ENCODE data around the gene IL4R.
"Not testable (repeated sequence)": the region's sequence is repeated elsewhere in the genome, so short reads cannot be mapped to it uniquely, and the experiment has no call there.

Gene IL4R

DNA sequence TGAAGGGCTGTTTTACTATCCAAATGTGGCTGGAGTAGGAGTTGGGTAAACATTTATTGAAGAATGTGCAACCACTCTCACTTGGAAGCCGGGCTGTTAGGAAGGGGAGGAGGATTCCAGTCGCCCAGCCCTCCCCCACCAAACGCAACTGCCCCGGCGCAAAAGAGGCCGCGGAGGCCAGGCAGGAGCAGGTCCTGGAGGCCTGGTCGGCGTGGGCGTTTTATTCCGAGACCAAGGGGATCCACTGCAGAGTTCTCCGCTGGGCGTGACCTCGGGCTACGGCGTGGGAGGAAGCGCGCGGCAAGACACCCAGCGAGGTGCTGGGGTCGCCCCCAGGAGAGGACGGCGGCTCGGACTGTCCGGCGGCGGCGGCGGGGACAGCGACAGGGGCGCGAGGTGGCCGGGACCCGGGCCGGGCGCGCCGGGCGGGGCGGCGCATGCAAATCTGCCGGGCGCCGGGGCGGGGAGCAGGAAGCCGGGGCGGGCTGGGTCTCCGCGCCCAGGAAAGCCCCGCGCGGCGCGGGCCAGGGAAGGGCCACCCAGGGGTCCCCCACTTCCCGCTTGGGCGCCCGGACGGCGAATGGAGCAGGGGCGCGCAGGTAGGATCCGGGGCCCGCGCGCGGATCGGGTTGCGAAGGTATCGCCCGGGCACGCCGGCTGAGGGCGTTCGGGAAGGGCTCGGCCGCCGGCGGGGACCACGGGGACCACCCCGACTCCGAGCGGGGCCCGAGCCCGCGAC, at the start of gene IL4R:
Gene IL4R, plus strand, starts transcription at position 553 of the 739 bp plus-strand sequence. CDS start 26,230 bp downstream, outside the sequence.
- DNase-seq (ENCODE audit: low read depth), result peak; percentile 53

DNA sequence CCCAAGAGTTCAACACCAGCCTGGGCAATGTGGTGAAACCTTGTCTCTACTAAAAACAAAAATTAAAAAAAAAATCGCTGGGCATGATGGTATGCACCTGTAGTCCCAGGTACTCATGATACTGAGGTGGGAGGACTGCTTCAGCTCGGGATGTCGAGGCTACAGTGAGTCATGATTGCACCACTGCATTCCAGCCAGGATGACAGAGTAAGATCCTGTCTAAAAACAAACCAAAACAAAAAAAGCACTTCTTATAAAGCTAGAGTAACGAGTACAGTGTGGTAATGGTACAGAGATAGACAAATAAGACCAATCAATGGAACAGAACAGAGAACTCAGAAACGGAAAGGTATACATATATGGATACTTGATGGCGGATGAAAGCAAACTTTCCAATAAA, 49.6 kb upstream of the IL4R start:
- no peak for DNase-seq (ENCODE audit: low read depth)

DNA sequence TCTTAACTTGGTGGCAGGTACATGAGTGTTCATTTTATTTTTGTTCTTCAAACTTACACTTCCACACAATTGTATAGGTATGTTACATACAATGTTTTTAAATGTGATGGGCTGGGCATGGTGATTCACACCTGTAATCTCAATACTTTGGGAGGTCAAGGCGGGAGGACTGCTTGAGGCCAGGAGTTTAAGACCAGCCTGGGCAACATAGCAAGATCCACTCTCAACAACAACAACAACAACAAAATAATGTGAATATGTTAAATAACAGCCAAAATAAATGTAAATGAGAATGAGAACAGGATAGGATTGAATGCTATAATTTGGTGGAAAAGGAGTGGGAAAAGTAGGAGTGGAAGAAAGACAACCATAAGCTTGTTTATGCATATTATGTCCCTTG, 47.8 kb upstream of the IL4R start:
- DNase-seq (ENCODE audit: low read depth), result no peak

DNA sequence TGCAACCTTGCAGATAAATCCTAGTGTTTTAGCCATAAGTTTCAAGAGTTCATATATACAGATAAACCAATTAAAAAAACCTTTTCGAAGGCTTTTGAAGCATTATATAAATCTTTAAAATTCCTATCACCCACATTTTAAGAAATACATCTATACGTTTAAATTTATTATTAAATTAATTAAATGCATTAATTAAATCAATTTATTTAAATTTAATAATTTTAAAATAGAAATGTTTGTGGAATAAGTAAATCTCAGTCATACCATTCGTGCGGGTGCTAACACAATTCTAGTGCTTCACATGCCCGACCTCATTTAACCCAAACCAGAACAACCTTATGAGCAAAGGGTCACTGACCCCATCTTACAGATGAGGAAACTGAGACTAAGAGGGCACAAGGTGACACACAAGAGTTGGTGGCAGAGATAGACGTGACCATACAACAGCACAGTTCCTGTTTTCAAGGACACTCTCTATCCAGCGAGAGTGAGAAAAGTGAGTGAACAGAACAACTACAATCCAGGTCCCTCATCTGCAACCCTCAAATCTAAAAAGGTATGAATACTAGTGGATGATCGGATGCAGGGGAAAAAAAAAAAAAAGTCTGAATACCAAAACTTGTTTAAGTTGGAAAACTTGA, 46.6 kb upstream of the IL4R start:
- no peak for DNase-seq (ENCODE audit: low read depth)

DNA sequence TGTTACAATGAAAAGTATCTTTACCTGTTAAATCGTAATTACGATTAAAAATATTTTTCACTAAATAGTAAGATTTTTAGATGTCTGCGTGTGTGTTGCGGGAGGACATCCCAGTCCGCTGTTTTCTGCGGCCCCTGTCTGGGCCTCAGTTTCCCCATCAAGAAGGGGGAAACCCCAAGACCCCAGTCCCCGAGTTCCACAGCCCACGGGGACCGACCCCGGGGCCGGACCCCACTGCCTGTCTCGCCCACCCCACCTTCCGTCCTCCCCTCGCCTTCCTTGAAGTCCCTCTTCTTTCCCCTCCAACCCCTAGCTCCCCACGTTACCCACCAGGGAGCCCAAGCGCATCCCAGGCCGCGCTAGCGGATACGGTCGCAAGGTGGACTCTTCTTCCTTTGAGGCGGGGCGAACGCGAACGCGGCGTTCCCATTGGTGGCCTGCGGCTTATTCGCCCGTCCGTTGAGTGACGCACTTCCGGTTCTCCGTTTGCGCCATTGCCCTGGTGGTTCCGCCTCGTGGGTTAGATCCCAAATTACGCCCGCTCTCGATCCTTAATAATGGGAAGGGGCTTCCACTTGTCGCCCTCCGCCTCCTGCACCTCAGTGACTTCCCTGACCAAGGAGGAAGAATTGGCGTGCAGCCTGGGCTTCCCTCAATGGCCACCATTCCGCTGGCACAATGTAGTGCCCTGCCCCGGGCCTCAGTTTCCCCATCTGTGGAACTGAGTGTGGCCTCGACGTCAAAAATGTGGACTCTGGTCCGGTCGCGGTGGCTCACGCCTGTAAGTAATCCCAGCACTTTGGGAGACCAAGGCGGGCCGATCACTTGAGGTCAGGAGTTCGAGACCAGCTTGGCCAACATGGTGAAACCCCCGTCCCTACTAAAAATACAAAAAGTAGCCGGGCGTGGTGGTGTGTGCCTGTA, 45.1 kb upstream of the IL4R start, which contains the start of gene NSMCE1:
Gene NSMCE1, minus strand, starts transcription at position 397 of the 924 bp plus-strand sequence. CDS start 11,202 bp downstream, outside the sequence.
- peak; percentile 96 for DNase-seq (ENCODE audit: low read depth)

DNA sequence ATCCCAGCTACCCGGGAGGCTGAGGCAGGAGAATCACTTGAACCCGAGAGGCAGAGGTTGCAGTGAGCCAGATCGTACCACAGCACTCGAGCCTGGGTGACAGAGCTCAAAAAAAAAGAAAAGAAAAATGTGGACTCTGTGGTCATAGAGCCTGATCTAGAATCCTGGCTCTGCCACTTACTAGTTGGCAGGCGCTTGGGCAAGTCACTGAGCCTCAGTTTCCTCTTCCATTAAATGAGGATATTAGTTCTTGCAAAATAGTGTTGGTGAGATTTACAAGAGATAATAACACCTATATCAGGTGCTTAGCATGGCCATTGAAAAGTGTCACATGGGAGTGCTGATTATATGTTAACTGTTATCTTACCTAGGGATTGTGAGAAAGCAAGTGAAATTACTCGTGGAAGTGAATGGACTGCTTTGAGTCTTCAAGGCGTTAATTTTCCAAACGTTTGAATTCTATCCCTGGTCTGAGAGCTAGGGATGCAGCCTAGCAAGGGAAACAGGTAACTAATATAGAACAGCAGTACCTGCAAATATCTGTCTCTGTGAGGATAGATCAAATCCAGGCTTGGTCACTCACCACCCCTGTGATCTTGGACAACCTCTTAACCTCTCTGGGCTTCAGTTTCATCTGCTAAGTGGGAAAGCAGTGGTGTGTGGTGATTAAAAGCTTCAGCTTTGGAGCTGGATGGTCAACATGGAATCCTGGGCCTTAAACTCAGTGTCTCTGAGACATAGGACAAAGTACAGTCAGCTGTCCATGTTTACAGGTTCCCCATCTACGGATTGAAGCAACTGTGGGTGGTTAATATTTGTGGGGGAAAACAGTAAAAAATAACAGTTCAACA, 44.2 kb upstream of the IL4R start:
- no peak for DNase-seq (ENCODE audit: low read depth)

DNA sequence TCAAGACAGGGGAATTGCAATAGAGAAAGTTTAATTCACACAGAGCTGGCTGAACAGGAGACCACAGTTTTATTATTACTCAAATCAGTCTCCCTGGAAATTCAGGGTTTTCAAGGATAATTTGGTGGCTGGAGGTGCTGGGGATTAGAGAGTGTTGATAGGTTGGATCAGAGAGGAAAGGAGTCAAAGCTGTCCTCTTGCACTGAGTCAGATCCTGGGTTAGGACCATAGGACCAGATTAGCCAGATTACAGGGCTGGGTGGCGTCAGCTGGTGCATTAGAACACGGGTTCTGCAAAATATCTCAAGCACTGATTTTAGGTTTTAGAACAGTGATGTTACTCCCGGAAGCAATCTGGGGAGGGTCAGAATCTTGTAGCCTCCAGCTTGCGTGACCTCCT, 43.4 kb upstream of the IL4R start:
- no peak for DNase-seq (ENCODE audit: low read depth)

DNA sequence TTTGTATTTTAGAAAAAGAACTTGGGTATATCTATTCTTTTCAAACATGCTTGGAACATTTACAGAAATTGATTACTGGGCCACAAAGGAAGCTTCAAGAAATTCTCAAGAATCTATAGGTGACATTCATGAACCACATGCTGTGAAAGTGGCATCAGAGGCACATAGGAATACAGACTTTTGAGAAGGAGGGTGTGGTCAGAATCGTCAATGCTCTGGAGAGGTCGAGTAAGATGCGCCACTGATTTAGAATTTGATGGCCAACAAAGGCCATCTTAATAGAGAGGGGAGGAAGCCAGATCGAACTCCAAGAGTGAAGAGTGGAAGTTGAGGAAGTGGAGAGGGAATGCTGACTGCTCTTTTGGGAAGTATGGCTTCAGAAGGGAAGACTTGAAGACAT, 41.7 kb upstream of the IL4R start:
- DNase-seq (ENCODE audit: low read depth), result no peak

DNA sequence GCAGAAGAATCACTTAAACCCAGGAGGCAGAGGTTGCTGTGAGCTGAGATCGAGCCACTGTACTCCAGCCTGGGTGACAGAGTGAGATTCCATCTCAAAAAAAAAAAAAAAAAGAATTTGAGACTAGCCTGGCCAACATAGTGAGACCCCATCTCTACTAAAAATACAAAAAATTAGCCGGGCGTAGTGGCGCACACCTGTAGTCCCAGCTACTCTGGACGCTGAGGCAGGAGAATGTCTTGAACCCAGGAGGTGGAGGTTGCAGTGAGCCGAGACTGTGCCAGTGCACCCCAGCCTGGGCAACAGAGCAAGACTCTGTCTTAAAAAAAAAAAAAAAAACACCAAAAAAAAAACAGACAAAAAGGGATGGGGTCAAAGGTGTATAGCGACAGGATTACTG, 41.1 kb upstream of the IL4R start:
- DNase-seq (ENCODE audit: low read depth), result not testable (repeated sequence)

DNA sequence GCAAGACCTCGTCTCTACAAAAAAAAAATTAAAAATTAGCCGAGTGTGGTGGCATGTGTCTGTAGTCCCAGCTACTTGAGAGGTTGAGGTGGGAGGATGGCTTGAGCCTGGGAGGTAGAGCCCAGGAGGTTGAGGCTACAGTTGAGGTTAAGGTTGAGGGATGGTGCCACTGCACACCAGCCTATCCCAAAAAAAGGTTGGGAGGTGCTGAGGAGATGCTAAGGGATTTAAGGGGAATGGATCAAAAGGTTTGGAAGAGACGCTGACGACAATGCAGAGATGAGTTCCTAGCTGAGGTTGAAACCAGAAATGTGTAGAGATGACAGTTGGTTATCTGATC, 40.5 kb upstream of the IL4R start:
- DNase-seq (ENCODE audit: low read depth), result no peak

DNA sequence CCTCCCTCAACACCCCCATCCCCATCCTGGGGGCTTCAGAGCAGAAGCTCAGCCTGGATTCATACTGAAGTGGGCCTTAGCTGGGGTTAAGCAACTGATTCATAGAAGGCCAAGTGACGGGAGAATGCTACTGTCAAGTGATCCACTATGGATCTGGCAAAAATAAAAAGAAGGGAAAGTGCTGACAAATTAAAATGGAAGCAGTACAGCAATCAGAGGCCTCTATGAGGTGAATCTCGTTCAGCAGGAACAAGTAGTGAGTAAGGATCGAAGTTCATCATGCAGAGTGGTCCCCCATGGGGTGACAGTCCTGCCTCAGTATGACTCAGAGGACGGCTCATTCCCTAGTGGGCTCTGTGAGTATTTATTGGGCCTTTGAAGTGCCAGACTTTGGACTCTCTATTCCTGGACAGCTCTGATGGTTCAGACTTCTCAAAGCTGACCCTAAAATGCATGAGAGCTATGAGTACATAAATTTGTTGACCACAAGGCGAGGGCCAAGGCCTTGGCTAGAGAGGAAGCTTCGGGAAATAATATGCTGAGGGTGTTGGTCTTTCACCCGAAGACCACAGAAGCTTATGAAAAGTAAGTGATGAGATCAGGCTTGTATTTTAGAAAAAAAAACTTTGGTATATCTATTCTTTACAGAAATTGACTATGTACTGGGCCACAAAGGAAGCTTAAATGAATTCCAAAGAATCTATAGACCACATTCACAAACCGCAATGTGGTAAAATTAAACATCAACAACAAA, 39.9 kb upstream of the IL4R start:
- no peak for DNase-seq (ENCODE audit: low read depth)

DNA sequence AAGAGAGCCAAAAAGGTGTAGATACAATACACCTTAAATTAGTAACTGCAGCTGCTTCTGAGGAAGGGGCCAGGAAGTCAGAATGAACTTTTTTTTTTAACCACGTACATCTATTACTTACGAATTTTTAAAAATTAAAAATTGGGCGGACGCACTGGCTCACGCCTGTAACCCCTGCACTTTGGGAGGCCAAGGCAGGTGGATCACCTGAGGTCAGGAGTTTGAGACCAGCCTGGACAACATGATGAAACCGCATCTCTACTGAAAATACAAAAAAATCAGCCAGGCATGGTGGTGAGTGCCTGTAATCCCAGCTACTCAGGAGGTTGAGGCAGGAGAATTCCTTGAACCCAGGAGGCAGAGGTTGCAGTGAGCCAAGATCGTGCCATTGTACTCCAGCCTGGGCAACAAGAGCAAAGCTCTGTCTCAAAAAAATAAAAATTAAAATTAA, 39.3 kb upstream of the IL4R start:
- not testable (repeated sequence) for DNase-seq (ENCODE audit: low read depth)

DNA sequence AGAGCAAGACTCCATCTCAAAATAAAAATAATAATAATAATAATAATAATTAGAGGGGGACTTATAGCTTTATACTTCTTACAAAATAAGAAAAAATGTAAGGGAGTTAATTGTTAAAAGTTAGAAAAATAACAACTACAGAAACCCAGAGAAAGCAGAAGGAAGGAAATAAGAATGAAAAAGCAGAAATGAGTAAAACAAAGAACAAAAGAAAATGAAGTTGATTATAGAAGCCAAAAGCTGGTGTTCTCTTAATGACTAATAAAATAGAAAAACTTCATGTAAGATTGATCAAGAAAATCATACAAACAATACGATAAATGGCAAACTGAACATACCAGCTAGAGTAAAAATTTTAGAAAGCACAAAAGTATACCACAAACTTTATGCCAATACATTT, 38.4 kb upstream of the IL4R start:
- no peak for DNase-seq (ENCODE audit: low read depth)

DNA sequence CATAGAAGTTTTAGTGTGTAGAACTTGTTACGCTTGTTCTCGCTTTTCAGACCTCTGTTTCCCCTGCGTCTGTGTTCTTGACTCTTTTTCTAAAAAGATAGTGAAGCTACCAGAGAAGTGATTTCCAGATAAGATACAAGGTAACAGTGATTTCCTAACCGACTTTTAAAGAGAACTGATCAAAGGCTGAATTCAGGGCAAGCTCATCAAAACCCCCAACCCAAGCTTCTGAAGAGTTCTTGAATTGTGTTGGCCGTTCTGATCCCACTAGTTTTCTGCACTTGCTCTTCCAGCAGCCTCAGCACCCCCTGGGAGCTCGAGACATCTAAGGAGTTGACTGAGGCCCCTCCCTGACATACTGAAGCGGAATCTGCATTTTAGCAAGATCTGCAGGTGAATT, 32.5 kb upstream of the IL4R start:
- DNase-seq (ENCODE audit: low read depth), result no peak

DNA sequence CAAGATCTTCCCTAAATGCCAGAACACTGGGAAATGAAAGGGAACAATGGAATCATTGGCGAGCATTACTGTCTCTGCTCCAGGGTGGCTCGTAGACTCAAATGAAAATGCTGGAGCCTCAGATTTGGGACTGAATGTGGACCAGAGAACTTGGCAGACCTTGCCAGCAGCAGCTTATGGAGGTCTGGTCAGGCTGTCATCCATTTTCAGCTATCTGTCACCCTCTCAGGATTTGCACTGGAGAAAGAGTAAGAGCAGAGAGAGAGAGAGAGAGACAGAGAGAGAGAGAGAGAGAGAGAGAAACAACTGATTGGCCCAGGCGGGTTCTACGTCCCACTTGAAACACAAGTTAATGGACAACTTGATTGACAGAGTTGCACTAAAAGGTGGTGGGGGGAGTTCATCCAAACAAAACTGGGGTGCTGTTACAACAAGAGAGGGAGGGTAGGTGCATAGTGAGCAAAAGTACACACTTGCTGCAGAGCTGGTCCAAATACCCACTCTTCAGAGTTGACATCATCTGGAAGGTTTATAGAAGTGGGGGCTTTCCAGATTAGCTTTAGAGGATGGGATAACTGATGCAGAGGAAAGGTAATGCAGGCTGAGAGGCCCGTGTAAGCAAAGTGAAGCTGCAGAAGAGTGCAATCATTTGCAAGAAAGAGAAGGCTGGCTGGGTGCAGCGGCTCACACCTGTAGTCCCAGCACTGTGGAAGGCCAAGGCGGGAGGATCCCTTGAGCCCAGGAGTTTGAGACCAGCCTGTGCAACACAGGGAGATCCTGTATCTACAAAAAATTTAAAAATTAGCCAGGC, 28.7 kb upstream of the IL4R start:
- DNase-seq (ENCODE audit: low read depth), result no peak

DNA sequence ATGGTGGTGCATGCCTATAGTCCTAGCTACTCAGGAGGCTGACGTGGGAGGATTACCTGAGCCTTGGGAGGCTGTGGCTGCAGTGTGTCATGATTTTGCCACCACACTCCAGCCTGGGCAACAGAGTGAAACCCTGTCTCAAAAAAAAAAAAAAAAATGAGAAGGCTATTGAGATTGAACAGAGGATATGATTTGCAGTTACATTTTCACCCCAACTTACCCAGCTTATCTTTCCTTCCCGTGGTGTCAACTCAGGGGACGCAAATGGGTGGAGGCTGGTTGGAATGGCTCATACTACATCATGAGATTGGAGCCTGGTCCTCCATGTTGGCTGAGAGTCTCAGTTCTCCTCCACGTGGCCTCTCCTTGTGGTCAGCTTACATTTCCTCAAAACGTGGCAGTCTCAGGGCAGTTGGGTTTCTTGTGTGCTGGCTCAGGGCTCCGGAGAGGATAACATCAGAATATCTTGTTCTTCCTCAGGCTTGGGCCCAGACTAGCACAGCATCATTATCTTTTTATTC, 28.0 kb upstream of the IL4R start:
- DNase-seq (ENCODE audit: low read depth), result no peak

DNA sequence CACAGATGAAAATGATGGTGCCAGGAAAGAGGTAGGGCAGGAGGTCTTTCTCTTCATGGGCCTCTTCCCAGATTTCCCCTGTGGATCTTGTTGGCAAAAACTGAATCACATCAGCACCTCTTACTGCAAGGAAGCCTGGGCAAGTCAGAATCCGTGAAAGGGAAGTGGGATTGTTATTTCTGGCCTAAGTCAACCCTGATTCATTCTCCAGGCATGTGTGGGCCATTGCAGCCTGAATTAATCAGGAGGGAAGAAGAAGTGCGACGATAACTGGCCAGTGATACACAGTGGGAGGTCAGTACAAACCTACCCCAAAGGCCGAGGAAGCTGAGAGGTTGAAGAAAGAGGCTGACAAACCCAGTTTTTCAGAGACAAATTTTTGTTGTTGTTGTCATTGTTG, 27.3 kb upstream of the IL4R start:
- no peak for DNase-seq (ENCODE audit: low read depth)

DNA sequence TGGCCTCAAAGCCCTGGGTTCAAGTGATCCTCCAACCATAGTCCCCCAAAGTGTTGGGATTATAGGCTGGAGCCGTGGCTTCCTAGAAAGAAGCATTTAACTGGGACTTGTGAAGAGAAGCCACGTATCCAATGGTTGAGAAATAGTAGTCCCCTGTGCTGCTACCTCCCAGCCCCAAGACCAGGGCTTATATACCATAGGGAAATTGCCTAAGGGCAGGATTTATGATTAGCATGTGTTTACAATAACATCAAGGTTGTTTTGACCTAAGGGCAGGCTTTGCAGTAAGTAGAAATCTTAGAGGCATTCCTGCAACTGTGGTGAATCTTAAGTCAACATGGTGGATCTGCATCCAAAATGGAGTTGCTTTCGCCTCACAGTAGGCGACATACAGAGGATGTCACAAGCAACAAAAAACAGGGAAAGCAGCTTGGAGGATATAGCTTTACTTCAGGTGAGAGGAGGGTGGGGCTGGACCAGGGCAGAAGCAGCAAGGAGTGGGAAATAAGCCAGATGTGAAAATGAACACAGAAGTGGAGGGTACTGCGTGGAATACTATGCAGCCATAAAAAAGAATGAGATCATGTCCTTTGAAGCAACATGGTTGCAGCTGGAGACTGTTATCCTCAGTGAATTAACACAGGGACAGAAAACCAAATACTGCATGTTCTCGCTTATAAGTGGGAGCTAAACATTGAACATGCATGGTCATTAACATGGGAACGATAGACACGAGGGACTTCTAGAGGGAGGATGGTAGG, 26.5 kb upstream of the IL4R start:
- DNase-seq (ENCODE audit: low read depth), result no peak

DNA sequence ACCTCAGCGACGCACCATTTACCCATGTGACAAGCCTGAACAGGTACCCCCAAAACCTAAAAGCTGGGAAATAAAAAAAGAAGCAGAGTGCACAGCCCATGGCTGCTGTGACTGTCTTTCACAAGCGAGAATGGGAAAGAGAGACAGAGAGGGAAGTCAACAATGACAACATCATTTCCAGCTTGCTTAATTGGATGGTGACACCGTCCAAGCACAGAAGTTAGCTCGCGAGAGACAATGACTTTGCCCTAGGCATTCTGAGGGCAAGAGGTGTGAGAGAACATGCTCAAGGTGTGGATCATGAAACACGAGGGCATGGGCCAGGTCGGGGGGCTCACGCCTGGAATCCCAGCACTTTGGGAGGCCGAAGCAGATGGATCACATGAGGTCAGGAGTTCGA, 25.9 kb upstream of the IL4R start:
- no peak for DNase-seq (ENCODE audit: low read depth)
